GM19025 (cell line): ENCODE data around the gene UGT1A1.

Experiments used
- ATAC-seq: cut with Tn5 transposase; IDR thresholded peaks from one replicate; pipeline ENCODE4 v1.9.1; 2021; ENCODE audit warnings: mild to moderate bottlenecking, low read depth, moderate library complexity; ENCODE audit not compliant: unreplicated experiment

The UGT1A1 gene

DNA sequence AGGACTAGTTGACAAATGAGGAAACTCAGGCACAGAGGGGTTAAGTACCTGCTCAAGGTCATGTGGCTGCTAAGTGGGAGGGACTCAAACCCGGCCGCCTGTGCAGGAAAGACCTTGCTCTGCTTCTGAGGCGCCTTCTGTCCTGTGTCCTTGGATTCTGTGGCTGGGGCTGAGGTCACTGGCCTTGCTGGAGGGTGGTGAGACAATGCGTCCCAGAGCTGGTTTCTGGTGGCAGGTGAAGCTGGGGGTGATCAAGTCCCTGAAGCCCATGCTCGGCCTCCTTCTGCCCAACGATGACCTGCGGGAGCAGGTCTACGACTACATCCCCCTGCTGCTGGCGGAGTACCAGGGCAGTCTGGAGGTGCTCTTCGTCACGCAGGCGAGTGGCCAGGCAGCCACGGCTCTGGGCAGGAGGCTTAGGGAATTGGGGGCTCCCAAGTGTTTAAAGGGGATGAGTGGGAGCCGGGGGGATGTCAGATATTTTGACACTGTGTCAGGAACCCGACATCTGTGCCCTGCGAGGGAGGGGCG, 34.1 kb downstream of the UGT1A1 start:
- ATAC-seq: no peak

DNA sequence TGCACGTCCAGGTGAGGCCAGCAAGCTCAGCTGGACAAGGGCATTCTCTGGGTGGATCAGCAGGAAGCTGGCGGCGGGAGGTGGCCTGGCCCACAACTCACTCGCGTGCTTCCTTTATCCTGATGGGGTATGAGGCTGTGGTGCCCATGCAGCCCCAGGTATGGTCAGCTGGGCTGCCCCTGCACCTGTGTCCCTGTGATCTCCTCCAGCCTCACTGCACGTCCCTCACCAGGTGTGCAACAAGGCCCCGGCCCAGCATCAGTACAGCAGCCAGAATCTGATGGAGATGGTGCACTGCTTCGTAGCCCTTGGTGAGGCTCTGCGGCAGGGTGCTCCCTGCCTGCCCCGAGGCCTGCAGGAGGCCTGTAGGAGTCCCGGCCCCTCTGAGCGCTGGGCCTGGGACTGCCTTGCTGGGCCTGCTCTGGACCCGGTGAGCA, 35.7 kb downstream of the UGT1A1 start:
- no peak for ATAC-seq

GRCh38 chr2:233796254-233796653, 36.2 kb downstream of the UGT1A1 start:
- ATAC-seq: no peak

GRCh38 chr2:233798335-233799086, 38.4 kb downstream of the UGT1A1 start:
- ATAC-seq: no peak

GRCh38 chr2:233799087-233799665, 39.1 kb downstream of the UGT1A1 start:
- ATAC-seq: no peak

GRCh38 chr2:233799716-233800115, 39.6 kb downstream of the UGT1A1 start:
- no peak for ATAC-seq

DNA sequence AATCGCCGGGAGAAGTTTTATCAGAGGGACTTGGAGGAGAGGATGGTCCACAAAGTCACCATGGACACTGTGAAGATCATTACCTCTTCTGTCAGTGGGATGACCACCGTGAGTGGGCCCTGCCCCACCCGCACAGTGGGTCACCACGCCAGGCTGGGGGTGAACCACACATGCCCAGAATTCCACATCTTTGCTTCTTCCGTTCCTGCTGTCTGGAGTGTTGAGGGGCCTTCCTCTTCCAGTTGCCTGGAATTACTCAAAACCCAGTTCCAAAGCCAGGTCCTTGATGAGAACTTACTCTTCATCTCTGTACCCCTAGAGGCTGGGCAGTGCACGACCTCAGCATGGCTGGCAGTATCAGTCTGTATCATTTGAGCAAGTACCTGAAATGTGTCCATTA, 40.1 kb downstream of the UGT1A1 start:
- no peak for ATAC-seq

DNA sequence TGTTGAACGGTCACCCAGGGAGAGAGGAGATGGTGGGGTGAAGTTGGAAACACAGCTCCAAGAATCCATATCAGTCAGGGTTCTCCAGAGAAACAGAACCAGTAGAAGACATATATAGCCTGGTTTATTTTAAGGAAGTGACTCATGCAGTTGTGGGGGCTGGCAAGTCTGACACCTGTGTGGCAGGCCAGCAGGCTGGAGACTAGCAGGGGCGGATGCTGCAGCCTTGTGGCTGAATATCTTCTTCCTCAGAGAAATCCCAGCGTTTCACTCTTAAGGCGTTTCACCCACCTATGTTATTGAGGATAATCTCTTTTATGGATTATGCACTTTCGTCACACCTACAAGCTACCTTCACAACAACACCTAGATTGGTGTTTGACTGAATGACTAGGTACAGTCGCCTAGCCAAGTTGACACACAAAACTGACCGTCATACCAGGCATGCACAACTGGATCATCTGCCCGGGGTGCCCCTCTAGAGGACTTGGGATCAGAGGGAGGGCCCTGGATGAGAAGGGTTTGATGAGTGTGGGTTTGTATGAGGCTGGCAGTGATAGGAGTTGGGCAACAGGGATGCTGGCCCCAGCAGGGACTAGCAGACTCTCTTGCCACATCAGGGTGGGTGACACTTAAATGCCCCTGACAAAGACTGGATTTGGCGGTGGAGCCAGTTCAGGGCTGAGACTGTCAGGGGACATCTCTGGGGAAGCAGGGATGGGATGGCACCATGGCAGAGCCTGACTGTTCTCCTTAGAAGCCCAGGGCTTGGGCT, 41.5 kb downstream of the UGT1A1 start:
- no peak for ATAC-seq

GRCh38 chr2:233802132-233802815, 42.2 kb downstream of the UGT1A1 start:
- ATAC-seq: no peak

GRCh38 chr2:233803292-233803911, 43.3 kb downstream of the UGT1A1 start:
- no peak for ATAC-seq

GRCh38 chr2:233803994-233804393, 43.9 kb downstream of the UGT1A1 start:
- ATAC-seq: no peak

GRCh38 chr2:233807215-233807865, 47.3 kb downstream of the UGT1A1 start:
- no peak for ATAC-seq

DNA sequence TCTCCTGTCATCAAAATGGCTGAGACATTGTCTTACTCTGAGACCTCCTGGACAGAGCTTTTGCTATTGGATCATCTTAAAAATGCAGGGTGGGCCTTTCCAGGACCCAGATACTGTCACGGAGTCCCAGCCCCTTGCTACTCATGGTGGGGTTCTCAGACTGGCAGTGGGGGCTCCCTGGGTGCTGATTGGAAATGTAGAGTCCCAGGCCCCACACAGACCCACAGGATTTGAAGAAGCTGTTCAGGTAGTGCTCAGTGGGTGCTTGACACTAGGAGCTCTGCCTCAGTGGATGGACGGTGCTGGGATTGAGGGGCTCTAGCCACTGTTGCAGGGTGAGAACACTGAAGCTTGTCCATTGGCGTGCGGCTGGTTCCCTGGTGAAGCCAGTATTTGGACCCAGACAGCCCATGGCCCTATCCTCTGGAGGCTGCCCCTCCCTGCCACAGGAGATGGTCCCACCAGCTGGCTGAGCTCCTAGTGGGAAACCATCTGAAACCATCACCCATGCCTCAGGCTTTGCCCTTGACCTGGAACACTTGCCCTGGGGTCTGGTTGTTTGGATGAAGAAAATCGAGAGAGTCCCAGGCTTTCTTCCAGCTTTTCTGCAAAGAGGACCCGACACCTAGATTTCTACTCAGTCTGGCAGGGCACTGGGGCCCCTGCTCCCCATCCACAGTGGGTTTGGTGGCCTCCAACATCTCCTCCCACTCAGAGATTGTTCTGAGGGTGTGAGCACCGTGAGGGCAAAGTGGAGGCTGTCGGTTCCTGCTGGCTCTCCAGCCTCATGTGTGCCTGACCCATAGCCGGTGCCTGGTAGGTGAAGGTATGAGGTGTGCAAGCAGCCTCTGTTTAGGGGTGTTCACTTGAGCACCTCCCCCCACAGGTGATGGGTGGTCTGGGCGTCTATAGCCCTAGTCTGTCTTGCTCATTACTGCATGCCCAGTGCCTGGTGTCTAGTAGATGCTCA, 48.2 kb downstream of the UGT1A1 start:
- ATAC-seq: no peak

GRCh38 chr2:233810385-233810784, 50.3 kb downstream of the UGT1A1 start:
- ATAC-seq: no peak

GRCh38 chr2:233811087-233811486, 51.0 kb downstream of the UGT1A1 start:
- no peak for ATAC-seq

DNA sequence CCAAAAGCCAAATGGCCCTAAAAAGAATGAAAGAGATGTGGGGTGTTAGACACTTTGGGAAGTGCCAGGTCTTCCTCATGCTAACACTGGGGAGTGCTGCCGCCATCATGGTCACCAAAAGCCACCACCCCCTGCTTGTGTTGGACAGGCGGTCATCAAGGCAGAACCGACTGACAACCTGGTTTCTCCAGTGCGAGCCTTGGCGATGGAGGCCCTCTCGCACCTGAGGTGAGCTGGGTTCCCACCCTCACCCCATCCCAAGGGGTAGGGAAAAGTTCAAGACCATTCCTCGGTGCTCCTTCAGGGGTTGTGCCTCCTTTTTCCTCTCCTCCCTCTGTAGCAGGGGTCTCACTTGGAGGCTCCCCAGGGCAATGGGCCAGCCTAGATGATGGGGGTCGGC, 51.7 kb downstream of the UGT1A1 start:
- no peak for ATAC-seq

- ATAC-seq: no peak
Measured at GRCh38 chr2:233813236-233814055, 53.4 kb downstream of the UGT1A1 start.
